Subcutaneous abdominal adipose tissue (tissue), 5 donors: ENCODE measurements around the gene ABI3BP.

ENCODE experiments used
- H3K27ac ChIP-seq: one replicate; pipeline ENCODE4 v1.7.0; 2013; ENCODE audit warnings: low read depth, mild to moderate bottlenecking, inconsistent platforms, low read length, moderate library complexity
- H3K27me3 ChIP-seq, 5 donors: one replicate each; pipeline ENCODE4 v1.7.0; 2013; ENCODE audit warnings: low read length in 5 of 5, inconsistent platforms in 1 of 5; ENCODE audit not compliant: control insufficient read depth in 5 of 5, insufficient read depth in 4 of 5
- H3K36me3 ChIP-seq, 5 donors: one replicate each; pipeline ENCODE4 v1.7.0; 2013; ENCODE audit warnings: low read length in 5 of 5; ENCODE audit not compliant: control insufficient read depth in 5 of 5, insufficient read depth in 5 of 5
- H3K4me1 ChIP-seq, 5 donors: one replicate each; pipeline ENCODE4 v1.7.0; 2013; ENCODE audit warnings: low read length in 5 of 5, mild to moderate bottlenecking in 3 of 5, moderate library complexity in 1 of 5; ENCODE audit not compliant: control insufficient read depth in 5 of 5, insufficient read depth in 5 of 5
- H3K4me3 ChIP-seq, 5 donors: one replicate each; pipeline ENCODE4 v1.7.0; 2013; ENCODE audit warnings: low read length in 5 of 5, low read depth in 1 of 5
- H3K9ac ChIP-seq, 5 donors: one replicate each; pipeline ENCODE4 v1.7.0; 2013; ENCODE audit warnings: low read length in 5 of 5, mild to moderate bottlenecking in 4 of 5, moderate library complexity in 3 of 5
- H3K9me3 ChIP-seq, 5 donors: one replicate each; pipeline ENCODE4 v1.7.0; 2013; ENCODE audit warnings: low read length in 5 of 5; ENCODE audit not compliant: control insufficient read depth in 5 of 5
- donor health status: healthy.
- donor health status: healthy.
- donor health status: healthy.
- donor health status: healthy.
- donor health status: healthy.

The ABI3BP gene

GRCh38 chr3:100879195-100879810 lies 113.9 kb downstream of the ABI3BP start:
- no peak overlapping the region for H3K27ac ChIP-seq
- peaks cover 0 to 19% (median 17%) of the 10 kb centered on the region in 5 donors for H3K4me1 ChIP-seq
- H3K9ac ChIP-seq: no peak overlapping the region
- peaks cover 0 to 3% (median 0%) of the 10 kb centered on the region in 5 donors for H3K36me3 ChIP-seq
- no peaks in the 10 kb centered on the region for H3K27me3 ChIP-seq
- H3K4me3 ChIP-seq: no peak overlapping the region
- no peaks in the 10 kb centered on the region for H3K9me3 ChIP-seq

GRCh38 chr3:100877286-100877685 lies 115.9 kb downstream of the ABI3BP start:
- no peak overlapping the region for H3K9ac ChIP-seq
- H3K27ac ChIP-seq: no peak overlapping the region
- H3K4me1 ChIP-seq: peaks cover 0 to 19% (median 17%) of the 10 kb centered on the region in 5 donors

GRCh38 chr3:100875239-100875638 lies 118.0 kb downstream of the ABI3BP start:
- no peak overlapping the region for H3K27ac ChIP-seq
- no peak overlapping the region for H3K4me3 ChIP-seq
- no peak overlapping the region for H3K9ac ChIP-seq
- H3K36me3 ChIP-seq: peaks cover 0 to 3% (median 0%) of the 10 kb centered on the region in 5 donors
- no peaks in the 10 kb centered on the region for H3K27me3 ChIP-seq
- H3K9me3 ChIP-seq: no peaks in the 10 kb centered on the region
- peaks cover 0 to 15% (median 12%) of the 10 kb centered on the region in 5 donors for H3K4me1 ChIP-seq

More at GRCh38 chr3:100877286-100877685, 115.9 kb downstream of the ABI3BP start:
- Histone ChIP-seq H3K36me3 (peaks cover 0 to 3% (median 0%) of the 10 kb centered on the region in 5 donors), H3K4me3 (no peak overlapping the region), H3K27me3 (no peaks in the 10 kb centered on the region), H3K9me3 (no peaks in the 10 kb centered on the region)

GRCh38 chr3:100873611-100874010 lies 119.6 kb downstream of the ABI3BP start:
- H3K4me1 ChIP-seq: peaks cover 0 to 15% (median 7%) of the 10 kb centered on the region in 5 donors
- H3K9me3 ChIP-seq: no peaks in the 10 kb centered on the region
- H3K4me3 ChIP-seq: no peak overlapping the region
- H3K27me3 ChIP-seq: no peaks in the 10 kb centered on the region
- no peak overlapping the region for H3K27ac ChIP-seq
- peaks cover 0 to 3% (median 0%) of the 10 kb centered on the region in 5 donors for H3K36me3 ChIP-seq
- no peak overlapping the region for H3K9ac ChIP-seq

- H3K27me3 ChIP-seq: no peaks in the 10 kb centered on the region
- no peak overlapping the region for H3K9ac ChIP-seq
- H3K27ac ChIP-seq: no peak overlapping the region
- no peak overlapping the region for H3K4me3 ChIP-seq
- peaks cover 0 to 14% (median 7%) of the 10 kb centered on the region in 5 donors for H3K4me1 ChIP-seq
- H3K9me3 ChIP-seq: no peaks in the 10 kb centered on the region
- H3K36me3 ChIP-seq: peaks cover 0 to 3% (median 0%) of the 10 kb centered on the region in 5 donors
These were observed 121.9 kb downstream of the ABI3BP start for GRCh38 chr3:100871306-100871705.

GRCh38 chr3:100869787-100870186 lies 123.4 kb downstream of the ABI3BP start:
- Histone ChIP-seq H3K4me1 (peaks cover 0 to 12% (median 7%) of the 10 kb centered on the region in 5 donors), H3K27ac (no peak overlapping the region), H3K27me3 (no peaks in the 10 kb centered on the region), H3K9me3 (no peaks in the 10 kb centered on the region), H3K4me3 (no peak overlapping the region), H3K36me3 (peaks cover 0 to 2% (median 0%) of the 10 kb centered on the region in 5 donors), H3K9ac (no peak overlapping the region)

- no peaks in the 10 kb centered on the region for H3K9me3 ChIP-seq
- no peak overlapping the region for H3K27ac ChIP-seq
- H3K4me1 ChIP-seq: peaks cover 0 to 12% (median 7%) of the 10 kb centered on the region in 5 donors
- no peak overlapping the region for H3K9ac ChIP-seq
- H3K27me3 ChIP-seq: no peaks in the 10 kb centered on the region
- H3K4me3 ChIP-seq: no peak overlapping the region
- H3K36me3 ChIP-seq: no peaks in the 10 kb centered on the region
These were observed 124.3 kb downstream of the ABI3BP start for GRCh38 chr3:100868894-100869293.

- Histone ChIP-seq H3K36me3 (no peaks in the 10 kb centered on the region), H3K27me3 (no peaks in the 10 kb centered on the region), H3K4me3 (no peak overlapping the region), H3K9ac (no peak overlapping the region), H3K4me1 (peaks cover 0 to 12% (median 7%) of the 10 kb centered on the region in 5 donors), H3K9me3 (no peaks in the 10 kb centered on the region), H3K27ac (no peak overlapping the region)
These were observed 125.1 kb downstream of the ABI3BP start for GRCh38 chr3:100868096-100868495.

GRCh38 chr3:100865442-100865841 lies 127.8 kb downstream of the ABI3BP start:
- H3K27ac ChIP-seq: no peak overlapping the region
- no peak overlapping the region for H3K9ac ChIP-seq
- no peaks in the 10 kb centered on the region for H3K36me3 ChIP-seq
- peaks cover 0 to 12% (median 7%) of the 10 kb centered on the region in 5 donors for H3K4me1 ChIP-seq
- H3K4me3 ChIP-seq: no peak overlapping the region
- H3K9me3 ChIP-seq: no peaks in the 10 kb centered on the region
- H3K27me3 ChIP-seq: no peaks in the 10 kb centered on the region

GRCh38 chr3:100864471-100865250 lies 128.6 kb downstream of the ABI3BP start:
- H3K9me3 ChIP-seq: no peaks in the 10 kb centered on the region
- no peak overlapping the region for H3K27ac ChIP-seq
- no peaks in the 10 kb centered on the region for H3K36me3 ChIP-seq
- H3K27me3 ChIP-seq: no peaks in the 10 kb centered on the region
- no peak overlapping the region for H3K9ac ChIP-seq
- H3K4me3 ChIP-seq: no peak overlapping the region
- peaks cover 0 to 7% (median 3%) of the 10 kb centered on the region in 5 donors for H3K4me1 ChIP-seq
